Caco-2 (cell line): ENCODE data around the gene ANO10. TPM values are rescaled to one million over a fixed set of nuclear protein-coding genes. Genes with fewer than 3 reads are reported as not detected.

ENCODE experiments used
- BruUV-seq: library from RNA; stranded (reverse); fragments of 400-500 nt; replicated peaks from 2 replicates; lab custom pipeline; 2021; lab: Mats Ljungman, UMichigan
- CTCF ChIA-PET: fragments of 300-600 bp; sonication (Branson Sonifier 250); formaldehyde crosslinking; loops from one replicate; lab custom pipeline; 2022; ENCODE audit warnings: antibody characterized with exemption; lab: Charles Lee
- POLR2A ChIA-PET: fragments of 300-600 bp; sonication (Branson Sonifier 250); formaldehyde crosslinking; loops from one replicate; lab custom pipeline; 2022; ENCODE audit warnings: antibody characterized with exemption; lab: Charles Lee
- DNase-seq, 2 experiments: peaks; one replicate each; pipeline versions ENCODE4 v3.0.0 to v3.0.0-alpha.2; 2020 to 2022
- H3K27me3 ChIP-seq: replicated peaks from 2 replicates; pipeline ENCODE4 v1.6.0; 2011; ENCODE audit warnings: low read length; ENCODE audit not compliant: control insufficient read depth, insufficient read depth
- H3K36me3 ChIP-seq: 2 replicates; pipeline ENCODE4 v1.5.1; 2011; ENCODE audit warnings: low read length; ENCODE audit not compliant: control insufficient read depth, insufficient read depth
- H3K4me1 ChIP-seq: fragments of 250-450 bp; sonication (Bioruptor Pico); 2 replicates; pipeline ENCODE4 v1.5.1; 2020; ENCODE audit warnings: mild to moderate bottlenecking
- H3K4me3 ChIP-seq: 2 replicates; pipeline ENCODE4 v1.5.1; 2011; ENCODE audit warnings: low read depth, mild to moderate bottlenecking, control low read depth, low read length
- H3K9me3 ChIP-seq: fragments of 250-450 bp; sonication (Bioruptor Pico); 2 replicates; pipeline ENCODE4 v1.5.1; 2020; ENCODE audit warnings: mild to moderate bottlenecking, moderate library complexity
- H3K27ac Mint-ChIP-seq: one replicate; pipeline ENCODE4 v1.8.0; 2022; ENCODE audit warnings: mixed read lengths; ENCODE audit not compliant: unreplicated experiment
- H3K27me3 Mint-ChIP-seq: one replicate; pipeline ENCODE4 v1.8.0; 2022; ENCODE audit warnings: mixed read lengths; ENCODE audit not compliant: insufficient read depth, unreplicated experiment
- H3K36me3 Mint-ChIP-seq: one replicate; pipeline ENCODE4 v1.8.0; 2022; ENCODE audit warnings: mild to moderate bottlenecking, mixed read lengths; ENCODE audit not compliant: insufficient read depth, unreplicated experiment
- H3K4me1 Mint-ChIP-seq: one replicate; pipeline ENCODE4 v1.8.0; 2022; ENCODE audit warnings: low read depth, mixed read lengths; ENCODE audit not compliant: unreplicated experiment
- H3K4me3 Mint-ChIP-seq: one replicate; pipeline ENCODE4 v1.8.0; 2022; ENCODE audit warnings: mild to moderate bottlenecking, moderate library complexity, mixed read lengths; ENCODE audit not compliant: unreplicated experiment
- H3K9me3 Mint-ChIP-seq: one replicate; pipeline ENCODE4 v1.8.0; 2022; ENCODE audit warnings: mixed read lengths; ENCODE audit not compliant: unreplicated experiment
- CTCF ChIP-seq, 2 experiments: fragments of 200-600 bp in 1 of 2; IDR thresholded peaks; 1 replicate in 1 of 2; 2 replicates in 1 of 2; pipeline versions ENCODE4 v1.5.1 to v1.8.0; 2011 to 2022; ENCODE audit warnings: antibody characterized with exemption in 1 of 2, control low read depth in 1 of 2, inconsistent platforms in 1 of 2, low read depth in 1 of 2, low read length in 1 of 2, mild to moderate bottlenecking in 1 of 2, moderate library complexity in 1 of 2; ENCODE audit not compliant: insufficient read depth in 1 of 2, severe bottlenecking in 1 of 2, unreplicated experiment in 1 of 2
- intact Hi-C: fragments of 100-400 bp; cut with micrococcal nuclease; formaldehyde crosslinking; loops from one replicate; pipeline ENCODE4 v1.10.0; 2022; ENCODE audit not compliant: unreplicated experiment
- total RNA-seq: library from RNA; stranded (reverse); gene quantifications from 2 replicates; pipeline ENCODE4 v1.2.3, GENCODE V29; 2022

ANO10 gene
- total RNA-seq, 1 experiment from 2014 or later, result 24.1 TPM

- no peaks in the 10 kb centered on the region for H3K4me1 Mint-ChIP-seq
- Histone ChIP-seq H3K27me3 (no peaks in the 10 kb centered on the region), H3K4me3 (no peak overlapping the region), H3K4me1 (no peaks in the 10 kb centered on the region), H3K36me3 (no peaks in the 10 kb centered on the region), H3K9me3 (no peaks in the 10 kb centered on the region)
- ChIA-PET POLR2A (no interaction called here), CTCF (no interaction called here)
- H3K9me3 Mint-ChIP-seq, result peaks cover 10% of the 10 kb centered on the region
- no peak for TF ChIP-seq CTCF (IDR thresholded peaks at IDR 0.05; ENCODE audit: insufficient read depth in 1 of 2, low read depth in 1 of 2, low read length in 1 of 2, severe bottlenecking in 1 of 2, unreplicated experiment in 1 of 2)
- DNase-seq, result no peak
- no peaks in the 10 kb centered on the region for H3K36me3 Mint-ChIP-seq
- intact Hi-C loops, result no loop called here
- no TSS peak for BruUV-seq
- H3K27me3 Mint-ChIP-seq, result no peaks in the 10 kb centered on the region
- no peak overlapping the region for H3K27ac Mint-ChIP-seq
- no peak overlapping the region for H3K4me3 Mint-ChIP-seq
These were observed 198.2 kb downstream of the ANO10 start for GRCh38 chr3:43423639-43424038.

- Mint-ChIP-seq H3K36me3 (no peaks in the 10 kb centered on the region), H3K4me1 (no peaks in the 10 kb centered on the region), H3K4me3 (no peak overlapping the region), H3K27me3 (no peaks in the 10 kb centered on the region), H3K9me3 (peaks cover 10% of the 10 kb centered on the region), H3K27ac (no peak overlapping the region)
- Histone ChIP-seq H3K27me3 (no peaks in the 10 kb centered on the region), H3K36me3 (no peaks in the 10 kb centered on the region), H3K9me3 (no peaks in the 10 kb centered on the region), H3K4me3 (no peak overlapping the region), H3K4me1 (no peaks in the 10 kb centered on the region)
- BruUV-seq, result no TSS peak
- CTCF ChIA-PET, result no interaction called here
- TF ChIP-seq CTCF (IDR thresholded peaks at IDR 0.05; ENCODE audit: insufficient read depth in 1 of 2, low read depth in 1 of 2, low read length in 1 of 2, severe bottlenecking in 1 of 2, unreplicated experiment in 1 of 2), result no peak
- intact Hi-C loops, result no loop called here
- no peak for DNase-seq
- POLR2A ChIA-PET, result no interaction called here
These were observed 198.7 kb downstream of the ANO10 start for GRCh38 chr3:43423142-43423541.

- ChIA-PET POLR2A (no interaction called here), CTCF (interaction anchor here (1.1 kb wide), 1 partner anchor 84 kb away, joined by 3 read pairs; no protein-coding TSS in a partner anchor)
- Mint-ChIP-seq H3K9me3 (no peaks in the 10 kb centered on the region), H3K4me3 (no peak overlapping the region), H3K27me3 (no peaks in the 10 kb centered on the region), H3K36me3 (no peaks in the 10 kb centered on the region), H3K27ac (no peak overlapping the region), H3K4me1 (peaks cover 4% of the 10 kb centered on the region)
- Histone ChIP-seq H3K9me3 (no peaks in the 10 kb centered on the region), H3K27me3 (no peaks in the 10 kb centered on the region), H3K36me3 (no peaks in the 10 kb centered on the region), H3K4me1 (no peaks in the 10 kb centered on the region), H3K4me3 (no peak overlapping the region)
- BruUV-seq, result no TSS peak
- no peak for TF ChIP-seq CTCF (IDR thresholded peaks at IDR 0.05; ENCODE audit: insufficient read depth in 1 of 2, low read depth in 1 of 2, low read length in 1 of 2, severe bottlenecking in 1 of 2, unreplicated experiment in 1 of 2)
- intact Hi-C loops, result no loop called here
- no peak for DNase-seq
These were observed 203.1 kb downstream of the ANO10 start for GRCh38 chr3:43418601-43419272.
